Thoracic aorta (tissue), 2 donors: ENCODE measurements around the gene RAB39A. TPM values are rescaled to one million over a fixed set of nuclear protein-coding genes. Genes with fewer than 3 reads are reported as not detected.
"Not testable (repeated sequence)": the region's sequence is repeated elsewhere in the genome, so short reads cannot be mapped to it uniquely, and the experiment has no call there.

Experiments
- ATAC-seq: fragments of 150-250 bp; one replicate; pipeline ENCODE4 v1.8.0; 2017; ENCODE audit warnings: low read depth; ENCODE audit not compliant: insufficient number of reproducible peaks, low FRiP score
- DNase-seq: peaks from one replicate; pipeline ENCODE4 v3.0.0-alpha.2; 2020; ENCODE audit warnings: low spot score
- H3K27ac ChIP-seq, 2 donors: fragments of 200-600 bp; sonication (generic); 1 replicate in 1 of 2; 2 replicates in 1 of 2; pipeline ENCODE4 v1.5.1; 2016; ENCODE audit warnings: mild to moderate bottlenecking in 2 of 2, moderate library complexity in 2 of 2
- H3K27me3 ChIP-seq: fragments of 200-600 bp; sonication (generic); replicated peaks from 2 replicates; pipeline ENCODE4 v1.6.0; 2016; ENCODE audit warnings: mild to moderate bottlenecking; ENCODE audit not compliant: insufficient read depth
- H3K36me3 ChIP-seq: fragments of 200-600 bp; sonication (generic); one replicate; pipeline ENCODE4 v1.5.1; 2016
- H3K4me1 ChIP-seq, 2 donors: fragments of 200-600 bp; sonication (generic); 1 replicate in 1 of 2; 2 replicates in 1 of 2; pipeline versions ENCODE4 v1.5.1 to v1.6.0; 2016; ENCODE audit warnings: low read depth in 2 of 2, mild to moderate bottlenecking in 1 of 2; ENCODE audit not compliant: control insufficient read depth in 1 of 2
- H3K4me3 ChIP-seq: fragments of 200-600 bp; sonication (generic); 2 replicates; pipeline ENCODE4 v1.5.1; 2016; ENCODE audit warnings: mild to moderate bottlenecking
- H3K9me3 ChIP-seq: fragments of 200-600 bp; sonication (generic); 2 replicates; pipeline ENCODE4 v1.5.1; 2016
- total RNA-seq, 2 donors: library from RNA; depleted of rRNA; stranded (reverse); fragments of >200 nt; gene quantifications; one replicate each; pipeline versions ENCODE4 v1.1.0 to v1.2.3, GENCODE V29; 2016
- TF ChIP-seq, protein P1 (sequence below): fragments of 200-600 bp; sonication (generic); IDR thresholded peaks from one replicate; pipeline ENCODE4 v1.5.1; 2019; ENCODE audit warnings: antibody characterized with exemption

Gene RAB39A, protein sequence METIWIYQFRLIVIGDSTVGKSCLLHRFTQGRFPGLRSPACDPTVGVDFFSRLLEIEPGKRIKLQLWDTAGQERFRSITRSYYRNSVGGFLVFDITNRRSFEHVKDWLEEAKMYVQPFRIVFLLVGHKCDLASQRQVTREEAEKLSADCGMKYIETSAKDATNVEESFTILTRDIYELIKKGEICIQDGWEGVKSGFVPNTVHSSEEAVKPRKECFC
- total RNA-seq, result 1 to 10 TPM; 1.2 to 5.4 TPM

DNA sequence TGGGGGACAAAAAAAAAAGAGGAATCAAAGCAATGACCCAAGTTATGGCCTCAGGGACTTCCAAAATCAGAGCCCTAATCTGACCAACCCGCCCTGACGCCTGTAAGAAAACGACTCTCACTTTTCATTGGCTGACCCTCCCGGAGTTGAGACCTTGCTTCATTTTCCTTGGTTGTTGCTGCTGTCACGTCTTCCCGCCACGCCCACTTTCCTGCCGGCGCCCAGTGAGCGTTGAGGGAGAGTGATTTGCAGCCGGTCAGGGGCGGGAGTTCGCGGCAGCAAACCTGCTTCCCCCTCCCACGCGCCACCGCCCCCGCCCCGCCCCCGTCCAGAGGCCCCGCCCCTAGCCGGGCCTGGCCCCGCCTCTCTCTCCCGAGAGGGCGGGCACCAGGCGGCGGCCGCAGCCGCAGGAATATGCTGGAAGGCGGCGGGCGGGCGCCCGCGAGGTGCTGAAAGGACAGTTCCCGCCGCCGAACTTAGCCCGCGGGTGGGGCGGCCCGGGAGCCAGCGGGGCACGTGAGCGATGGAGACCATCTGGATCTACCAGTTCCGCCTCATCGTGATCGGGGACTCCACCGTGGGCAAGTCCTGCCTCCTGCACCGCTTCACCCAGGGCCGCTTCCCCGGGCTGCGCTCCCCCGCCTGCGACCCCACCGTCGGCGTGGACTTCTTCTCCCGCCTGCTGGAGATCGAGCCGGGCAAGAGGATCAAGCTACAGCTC lies at the start of gene RAB39A:
RAB39A (plus strand) TSS at position 403 of the 721 bp plus-strand sequence; CDS start at position 524, 121 bp downstream.
- H3K4me1 ChIP-seq, result peaks cover 0 to 4% of the 10 kb centered on the region in 2 donors
- H3K4me3 ChIP-seq, result peak within 1 kb of the TSS; percentile 67
- no peaks in the 10 kb centered on the region for H3K9me3 ChIP-seq
- H3K27me3 ChIP-seq, result peaks cover 7% of the 10 kb centered on the region
- ATAC-seq, result peak; percentile 33
- TF ChIP-seq, protein P1, sequence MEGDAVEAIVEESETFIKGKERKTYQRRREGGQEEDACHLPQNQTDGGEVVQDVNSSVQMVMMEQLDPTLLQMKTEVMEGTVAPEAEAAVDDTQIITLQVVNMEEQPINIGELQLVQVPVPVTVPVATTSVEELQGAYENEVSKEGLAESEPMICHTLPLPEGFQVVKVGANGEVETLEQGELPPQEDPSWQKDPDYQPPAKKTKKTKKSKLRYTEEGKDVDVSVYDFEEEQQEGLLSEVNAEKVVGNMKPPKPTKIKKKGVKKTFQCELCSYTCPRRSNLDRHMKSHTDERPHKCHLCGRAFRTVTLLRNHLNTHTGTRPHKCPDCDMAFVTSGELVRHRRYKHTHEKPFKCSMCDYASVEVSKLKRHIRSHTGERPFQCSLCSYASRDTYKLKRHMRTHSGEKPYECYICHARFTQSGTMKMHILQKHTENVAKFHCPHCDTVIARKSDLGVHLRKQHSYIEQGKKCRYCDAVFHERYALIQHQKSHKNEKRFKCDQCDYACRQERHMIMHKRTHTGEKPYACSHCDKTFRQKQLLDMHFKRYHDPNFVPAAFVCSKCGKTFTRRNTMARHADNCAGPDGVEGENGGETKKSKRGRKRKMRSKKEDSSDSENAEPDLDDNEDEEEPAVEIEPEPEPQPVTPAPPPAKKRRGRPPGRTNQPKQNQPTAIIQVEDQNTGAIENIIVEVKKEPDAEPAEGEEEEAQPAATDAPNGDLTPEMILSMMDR, result no peak
- peak; percentile 31 for DNase-seq
- H3K27ac ChIP-seq, result no peak within 1 kb of the TSS
- H3K36me3 ChIP-seq, result no peaks in the 10 kb centered on the region

DNA sequence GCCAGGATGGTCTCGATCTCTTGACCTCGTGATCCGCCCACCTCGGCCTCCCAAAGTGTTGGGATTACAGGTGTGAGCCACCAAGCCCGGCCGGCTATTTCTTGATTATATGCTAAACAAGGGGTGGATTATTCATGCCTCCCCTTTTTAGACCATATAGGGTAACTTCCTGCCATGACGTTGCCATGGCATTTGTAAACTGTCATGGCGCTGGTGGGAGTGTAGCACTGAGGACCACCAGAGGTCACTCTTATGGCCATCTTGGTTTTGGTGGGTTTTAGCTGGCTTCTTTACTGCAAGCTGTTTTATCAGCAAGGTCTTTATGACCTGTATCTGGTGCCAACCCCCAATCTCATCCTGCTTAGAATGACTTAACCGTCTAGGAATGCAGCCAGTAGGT lies 46.8 kb upstream of the RAB39A start:
- not testable (repeated sequence) for H3K36me3 ChIP-seq, H3K9me3 ChIP-seq, H3K4me1 ChIP-seq, DNase-seq, H3K27ac ChIP-seq, H3K4me3 ChIP-seq, ATAC-seq, H3K27me3 ChIP-seq

DNA sequence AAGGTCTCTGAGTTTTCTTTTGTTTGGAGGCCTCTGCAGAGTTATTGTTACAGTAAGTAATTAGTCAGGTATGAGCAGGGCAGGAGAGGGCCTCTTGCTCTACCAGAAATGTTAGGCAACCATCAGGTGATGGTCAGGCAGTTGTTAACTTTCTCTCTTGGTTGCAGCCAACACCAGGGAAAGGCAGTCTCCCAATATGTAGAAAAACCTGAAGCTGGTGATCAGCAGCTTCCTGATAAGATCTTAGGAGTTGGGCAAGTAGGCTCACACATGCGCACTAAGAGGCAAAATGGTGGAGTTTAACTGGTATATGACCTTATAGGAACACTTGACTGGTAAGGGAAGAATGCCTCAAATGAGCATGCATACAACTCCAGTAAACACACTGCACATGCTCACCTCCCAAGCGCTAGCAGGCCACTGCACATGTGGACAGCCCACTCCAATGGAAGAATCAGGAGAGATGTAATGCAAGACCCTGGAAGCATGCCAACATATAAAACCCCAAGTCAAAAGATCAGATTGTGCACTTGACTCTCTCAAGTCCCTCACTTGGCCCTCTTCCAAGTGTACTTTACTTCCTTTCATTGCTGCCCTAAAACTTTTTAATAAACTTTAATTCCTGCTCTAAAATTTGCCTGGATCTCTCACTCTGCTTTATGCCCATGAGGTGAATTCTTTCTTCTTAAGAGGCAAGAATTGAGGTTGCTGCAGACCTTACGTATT lies 46.0 kb upstream of the RAB39A start:
- Histone ChIP-seq H3K9me3 (no peaks in the 10 kb centered on the region), H3K4me1 (no peaks in the 10 kb centered on the region), H3K27me3 (no peaks in the 10 kb centered on the region), H3K4me3 (no peak overlapping the region), H3K27ac (no peak overlapping the region), H3K36me3 (no peaks in the 10 kb centered on the region)
- ATAC-seq (no peak), DNase-seq (no peak)
- TF ChIP-seq, protein P1, result no peak

DNA sequence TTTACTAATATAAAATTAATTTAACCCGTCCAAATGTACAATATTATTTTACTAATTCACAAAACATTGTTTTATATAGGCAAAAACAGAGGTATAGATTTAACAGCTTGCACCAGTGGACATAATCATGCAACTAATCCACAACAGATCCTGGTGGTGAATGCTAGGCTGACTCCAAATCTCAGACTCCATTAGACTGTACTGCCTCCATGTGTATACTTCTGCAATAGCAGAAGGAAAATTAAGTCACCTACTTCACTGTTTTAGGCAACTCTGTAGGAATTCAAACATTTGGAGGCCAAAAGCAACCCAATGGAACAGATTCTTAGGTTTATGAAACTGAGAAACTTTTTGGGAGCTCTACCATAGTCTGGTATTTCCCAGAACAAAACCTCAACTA lies 30.0 kb upstream of the RAB39A start:
- H3K27me3 ChIP-seq, result no peaks in the 10 kb centered on the region
- TF ChIP-seq, protein P1, result peak; percentile 43
- ATAC-seq, result no peak

DNA sequence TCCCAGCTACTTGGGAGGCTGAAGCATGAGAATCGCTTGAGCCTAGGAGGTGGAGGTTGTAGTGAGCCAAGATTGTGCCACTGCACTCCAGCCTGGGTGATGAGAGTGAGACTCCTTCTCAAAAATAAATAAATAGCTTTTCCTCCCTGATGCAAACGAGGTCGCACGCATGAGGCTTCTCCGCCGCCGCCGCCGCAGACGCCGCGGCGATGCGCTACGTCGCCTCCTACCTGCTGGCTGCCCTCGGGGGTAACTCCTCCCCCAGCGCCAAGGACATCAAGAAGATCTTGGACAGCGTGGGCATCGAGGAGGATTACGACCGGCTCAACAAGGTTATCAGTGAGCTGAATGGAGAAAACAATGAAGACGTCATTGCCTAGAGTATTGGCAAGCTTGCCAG lies 20.0 kb upstream of the RAB39A start:
- TF ChIP-seq, protein P1, result no peak
- Histone ChIP-seq H3K9me3 (no peaks in the 10 kb centered on the region), H3K27me3 (no peaks in the 10 kb centered on the region), H3K4me1 (no peaks in the 10 kb centered on the region), H3K4me3 (no peak overlapping the region), H3K36me3 (no peaks in the 10 kb centered on the region), H3K27ac (no peak overlapping the region)
- DNase-seq, result no peak
- no peak for ATAC-seq

More for the DNA sequence above, 30.0 kb upstream of the RAB39A start:
- no peaks in the 10 kb centered on the region for H3K36me3 ChIP-seq
- no peak overlapping the region for H3K27ac ChIP-seq
- DNase-seq, result no peak
- H3K4me1 ChIP-seq, result no peaks in the 10 kb centered on the region
- H3K9me3 ChIP-seq, result no peaks in the 10 kb centered on the region
- H3K4me3 ChIP-seq, result no peak overlapping the region

DNA sequence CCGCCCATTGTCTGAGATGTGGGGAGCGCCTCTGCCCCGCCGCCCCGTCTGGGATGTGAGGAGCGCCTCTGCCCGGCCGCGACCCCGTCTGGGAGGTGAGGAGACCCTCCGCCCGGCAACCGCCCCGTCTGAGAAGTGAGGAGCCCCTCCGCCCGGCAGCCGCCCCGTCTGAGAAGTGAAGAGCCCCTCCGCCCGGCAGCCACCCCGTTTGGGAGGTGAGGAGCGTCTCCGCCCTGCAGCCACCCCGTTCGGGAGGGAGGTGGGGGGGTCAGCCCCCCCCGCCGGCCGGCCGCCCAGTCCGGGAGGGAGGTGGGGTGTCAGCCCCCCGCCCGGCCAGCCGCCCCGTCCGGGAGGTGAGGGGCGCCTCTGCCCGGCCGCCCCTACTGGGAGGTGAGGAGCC lies 15.8 kb upstream of the RAB39A start:
- H3K27ac ChIP-seq, DNase-seq, H3K4me3 ChIP-seq, H3K36me3 ChIP-seq, H3K4me1 ChIP-seq, ATAC-seq, H3K9me3 ChIP-seq, H3K27me3 ChIP-seq: not testable (repeated sequence)
